H9 (cell line): ENCODE data around the gene HERC6. TPM values are rescaled to one million over a fixed set of nuclear protein-coding genes. Genes with fewer than 3 reads are reported as not detected.

Source experiments
- DNase-seq: peaks from one replicate; pipeline ENCODE4 v3.0.0-alpha.2; 2017
- H2AFZ ChIP-seq: one replicate; pipeline ENCODE4 v1.6.1; 2013; ENCODE audit warnings: mild to moderate bottlenecking, low read length, control low read depth, moderate library complexity
- H2AK5ac ChIP-seq: 2 replicates; pipeline ENCODE4 v1.6.1; 2013; ENCODE audit warnings: low read length, control low read depth, mixed read lengths; ENCODE audit not compliant: insufficient read length
- H2BK120ac ChIP-seq: one replicate; pipeline ENCODE4 v1.6.1; 2013; ENCODE audit warnings: low read depth, mild to moderate bottlenecking, low read length, control low read depth, inconsistent platforms; ENCODE audit not compliant: poor library complexity, severe bottlenecking
- H2BK12ac ChIP-seq: 2 replicates; pipeline ENCODE4 v1.6.1; 2013; ENCODE audit warnings: low read length, control low read depth, mixed read lengths, low read depth; ENCODE audit not compliant: insufficient read length
- H2BK15ac ChIP-seq: 2 replicates; pipeline ENCODE4 v1.6.1; 2013; ENCODE audit warnings: low read depth, low read length, control low read depth
- H2BK20ac ChIP-seq: one replicate; pipeline ENCODE4 v1.6.1; 2013; ENCODE audit warnings: low read depth, mild to moderate bottlenecking, low read length, control low read depth, inconsistent platforms; ENCODE audit not compliant: poor library complexity, severe bottlenecking
- H2BK5ac ChIP-seq: 2 replicates; pipeline ENCODE4 v1.6.1; 2013; ENCODE audit warnings: low read length, control low read depth, mixed read lengths; ENCODE audit not compliant: insufficient read length
- H3K14ac ChIP-seq: 2 replicates; pipeline ENCODE4 v1.6.1; 2013; ENCODE audit warnings: low read length, control low read depth; ENCODE audit not compliant: insufficient read depth
- H3K18ac ChIP-seq: 2 replicates; pipeline ENCODE4 v1.6.1; 2013; ENCODE audit warnings: low read depth, mild to moderate bottlenecking, mixed read lengths, low read length, control low read depth; ENCODE audit not compliant: insufficient read length
- H3K23ac ChIP-seq: 2 replicates; pipeline ENCODE4 v1.6.1; 2013; ENCODE audit warnings: low read length, control low read depth, mixed read lengths, low read depth; ENCODE audit not compliant: insufficient read length
- H3K23me2 ChIP-seq: 2 replicates; pipeline ENCODE4 v1.6.1; 2013; ENCODE audit warnings: low read depth, mild to moderate bottlenecking, mixed read lengths, low read length, control low read depth; ENCODE audit not compliant: insufficient read length, poor library complexity, severe bottlenecking
- H3K27ac ChIP-seq: 2 replicates; pipeline ENCODE4 v1.5.1; 2013; ENCODE audit warnings: low read length, control low read depth, mixed read lengths, low read depth; ENCODE audit not compliant: insufficient read length
- H3K27me3 ChIP-seq: 2 replicates; pipeline ENCODE4 v1.6.1; 2013; ENCODE audit warnings: low read length, control low read depth, inconsistent platforms; ENCODE audit not compliant: insufficient read depth
- H3K4ac ChIP-seq: 2 replicates; pipeline ENCODE4 v1.6.1; 2013; ENCODE audit warnings: low read depth, mild to moderate bottlenecking, control low read depth, inconsistent platforms, low read length, moderate library complexity
- H3K4me1 ChIP-seq: 2 replicates; pipeline ENCODE4 v1.6.1; 2013; ENCODE audit warnings: low read length, control low read depth, inconsistent platforms; ENCODE audit not compliant: insufficient read depth
- H3K4me2 ChIP-seq: 2 replicates; pipeline ENCODE4 v1.6.1; 2013; ENCODE audit warnings: low read length, control low read depth, mixed read lengths; ENCODE audit not compliant: insufficient read length, insufficient read depth
- H3K56ac ChIP-seq: 2 replicates; pipeline ENCODE4 v1.6.1; 2013; ENCODE audit warnings: low read depth, mild to moderate bottlenecking, mixed read lengths, low read length, control low read depth; ENCODE audit not compliant: insufficient read length
- H3K79me1 ChIP-seq: 2 replicates; pipeline ENCODE4 v1.6.1; 2013; ENCODE audit warnings: low read depth, mild to moderate bottlenecking, moderate library complexity, low read length, control low read depth, inconsistent platforms; ENCODE audit not compliant: insufficient read depth, poor library complexity, severe bottlenecking
- H3K79me2 ChIP-seq: 2 replicates; pipeline ENCODE4 v1.6.1; 2013; ENCODE audit warnings: low read length, control low read depth, inconsistent platforms; ENCODE audit not compliant: insufficient read depth
- H3K9ac ChIP-seq: 2 replicates; pipeline ENCODE4 v1.6.1; 2013; ENCODE audit warnings: low read length, control low read depth, mixed read lengths; ENCODE audit not compliant: insufficient read length; ENCODE audit errors: extremely low read depth
- H3K9me3 ChIP-seq: one replicate; pipeline ENCODE4 v1.6.1; 2013; ENCODE audit warnings: low read depth, low read length, inconsistent platforms; ENCODE audit not compliant: control insufficient read depth
- H3T11ph ChIP-seq: one replicate; pipeline ENCODE4 v1.6.1; 2013; ENCODE audit warnings: mild to moderate bottlenecking, low read length, control low read depth, inconsistent platforms
- H4K20me1 ChIP-seq: one replicate; pipeline ENCODE4 v1.6.1; 2013; ENCODE audit not compliant: control insufficient read depth, insufficient read length, insufficient read depth
- H4K5ac ChIP-seq: 2 replicates; pipeline ENCODE4 v1.6.1; 2013; ENCODE audit warnings: low read depth, mild to moderate bottlenecking, mixed read lengths, low read length, control low read depth; ENCODE audit not compliant: insufficient read length
- H4K8ac ChIP-seq: replicated peaks from 2 replicates; pipeline ENCODE4 v1.6.1; 2013; ENCODE audit warnings: low read length, control low read depth, mixed read lengths, low read depth; ENCODE audit not compliant: insufficient read length
- H4K91ac ChIP-seq: 2 replicates; pipeline ENCODE4 v1.6.1; 2013; ENCODE audit warnings: low read depth, mild to moderate bottlenecking, moderate library complexity, mixed read lengths, low read length, control low read depth; ENCODE audit not compliant: insufficient read length
- H3K27ac Mint-ChIP-seq, 3 experiments: 2 replicates in 2 of 3; 3 replicates in 1 of 3; pipeline ENCODE4 v1.8.0; 2020 to 2021; ENCODE audit warnings: mixed read lengths in 3 of 3, mild to moderate bottlenecking in 1 of 3, moderate library complexity in 1 of 3
- H3K27me3 Mint-ChIP-seq: 2 replicates; pipeline ENCODE4 v1.8.0; 2021; ENCODE audit warnings: low read depth, mild to moderate bottlenecking, moderate library complexity, mixed read lengths
- H3K36me3 Mint-ChIP-seq, 3 experiments: 2 replicates in 2 of 3; 3 replicates in 1 of 3; pipeline ENCODE4 v1.8.0; 2020 to 2021; ENCODE audit warnings: low read depth in 3 of 3, mixed read lengths in 3 of 3; ENCODE audit not compliant: insufficient read depth in 1 of 3
- H3K4me1 Mint-ChIP-seq, 2 experiments: 2 replicates each; pipeline ENCODE4 v1.8.0; 2020; ENCODE audit warnings: mixed read lengths in 2 of 2
- H3K4me3 Mint-ChIP-seq, 2 experiments: 2 replicates in 1 of 2; 3 replicates in 1 of 2; pipeline ENCODE4 v1.8.0; 2020 to 2021; ENCODE audit warnings: mild to moderate bottlenecking in 2 of 2, mixed read lengths in 2 of 2, moderate library complexity in 1 of 2
- H3K9me3 Mint-ChIP-seq, 2 experiments: 2 replicates in 1 of 2; 3 replicates in 1 of 2; pipeline ENCODE4 v1.8.0; 2020; ENCODE audit warnings: mild to moderate bottlenecking in 2 of 2, mixed read lengths in 2 of 2, moderate library complexity in 1 of 2
- WGBS: extraction: QIAGEN DNeasy Blood & Tissue Kit; methylation state at CpG from one replicate; pipeline ENCODE4 v1.1.7; 2013; ENCODE audit warnings: missing lambda C conversion rate, low lambda C conversion rate, mixed read lengths; ENCODE audit not compliant: insufficient read length; ENCODE audit errors: extremely low coverage; 5-methylcytosine and 5-hydroxymethylcytosine counted together
- total RNA-seq: library from RNA; stranded (reverse); gene quantifications from 2 replicates; pipeline ENCODE4 v1.2.1, GENCODE V29; 2021
- TF ChIP-seq, protein P1 (sequence below): fragments of 200-600 bp; sonication (generic); conservative IDR thresholded peaks from 3 replicates; pipeline ENCODE4 v1.8.0; 2021; ENCODE audit warnings: antibody characterized with exemption, mild to moderate bottlenecking

The HERC6 gene
- total RNA-seq, 1 experiment from 2014 or later, result 8.2 TPM

DNA sequence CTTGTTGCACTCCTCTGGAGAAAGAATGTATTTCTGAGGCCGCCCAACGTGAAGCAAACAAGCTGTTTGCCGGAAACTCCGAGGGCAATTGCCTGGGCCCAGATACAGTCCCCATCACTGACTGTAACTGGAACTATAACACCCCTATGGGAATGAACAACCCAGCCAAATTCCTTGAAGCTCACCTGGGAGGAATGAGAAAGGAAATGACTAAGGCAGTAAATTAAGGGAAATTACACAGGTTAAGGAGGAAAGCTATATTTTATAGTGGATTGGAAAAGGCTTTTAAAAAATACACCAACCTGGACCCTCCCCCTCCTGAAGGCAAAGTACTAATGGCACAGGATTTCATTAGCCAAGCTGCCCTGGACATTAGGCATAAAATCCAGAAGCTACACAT lies 66.6 kb downstream of the HERC6 start:
- Histone ChIP-seq H3K56ac (no peak overlapping the region), H4K20me1 (no peaks in the 10 kb centered on the region), H3K4me2 (no peak overlapping the region), H2BK5ac (no peak overlapping the region), H3K14ac (no peak overlapping the region), H2BK20ac (no peak overlapping the region), H3K18ac (no peak overlapping the region), H3K9me3 (no peaks in the 10 kb centered on the region), H3T11ph (no peak overlapping the region), H3K9ac (no peak overlapping the region), H3K4ac (no peak overlapping the region), H2BK12ac (no peak overlapping the region), H3K79me1 (no peaks in the 10 kb centered on the region), H2AFZ (no peak overlapping the region), H2BK120ac (no peak overlapping the region), H3K27ac (no peak overlapping the region), H3K23me2 (no peaks in the 10 kb centered on the region), H2AK5ac (no peak overlapping the region), H3K79me2 (no peaks in the 10 kb centered on the region), H3K23ac (no peak overlapping the region), H4K8ac (no peak overlapping the region), H3K4me1 (peaks cover 5% of the 10 kb centered on the region; the same call in 1 of the 2 replicates), H3K27me3 (no peaks in the 10 kb centered on the region), H4K91ac (no peak overlapping the region), H2BK15ac (no peak overlapping the region), H4K5ac (no peak overlapping the region)
- no peak for DNase-seq
- Mint-ChIP-seq H3K4me1 (peaks cover 22 to 43% of the 10 kb centered on the region in 2 experiments), H3K27me3 (no peaks in the 10 kb centered on the region), H3K9me3 (peaks cover 4 to 10% of the 10 kb centered on the region in 2 experiments; a peak in 3 of 5 replicates), H3K27ac (no peak overlapping the region), H3K36me3 (peaks cover 8 to 16% (median 13%) of the 10 kb centered on the region in 3 experiments; a peak in 6 of 7 replicates), H3K4me3 (no peak overlapping the region)
- TF ChIP-seq, protein P1, sequence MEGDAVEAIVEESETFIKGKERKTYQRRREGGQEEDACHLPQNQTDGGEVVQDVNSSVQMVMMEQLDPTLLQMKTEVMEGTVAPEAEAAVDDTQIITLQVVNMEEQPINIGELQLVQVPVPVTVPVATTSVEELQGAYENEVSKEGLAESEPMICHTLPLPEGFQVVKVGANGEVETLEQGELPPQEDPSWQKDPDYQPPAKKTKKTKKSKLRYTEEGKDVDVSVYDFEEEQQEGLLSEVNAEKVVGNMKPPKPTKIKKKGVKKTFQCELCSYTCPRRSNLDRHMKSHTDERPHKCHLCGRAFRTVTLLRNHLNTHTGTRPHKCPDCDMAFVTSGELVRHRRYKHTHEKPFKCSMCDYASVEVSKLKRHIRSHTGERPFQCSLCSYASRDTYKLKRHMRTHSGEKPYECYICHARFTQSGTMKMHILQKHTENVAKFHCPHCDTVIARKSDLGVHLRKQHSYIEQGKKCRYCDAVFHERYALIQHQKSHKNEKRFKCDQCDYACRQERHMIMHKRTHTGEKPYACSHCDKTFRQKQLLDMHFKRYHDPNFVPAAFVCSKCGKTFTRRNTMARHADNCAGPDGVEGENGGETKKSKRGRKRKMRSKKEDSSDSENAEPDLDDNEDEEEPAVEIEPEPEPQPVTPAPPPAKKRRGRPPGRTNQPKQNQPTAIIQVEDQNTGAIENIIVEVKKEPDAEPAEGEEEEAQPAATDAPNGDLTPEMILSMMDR, result no peak
- WGBS, result no CpG with 5 or more reads among the region's 4 CpGs
